GM19324 (cell line): ENCODE results near the gene DMBT1.
"Not testable (repeated sequence)": the region's sequence is repeated elsewhere in the genome, so short reads cannot be mapped to it uniquely, and the experiment has no call there.

ENCODE experiments used
- ATAC-seq: cut with Tn5 transposase; IDR thresholded peaks from one replicate; pipeline ENCODE4 v1.9.1; 2021; ENCODE audit warnings: mild to moderate bottlenecking, moderate library complexity; ENCODE audit not compliant: unreplicated experiment, low FRiP score

DMBT1 gene

DNA sequence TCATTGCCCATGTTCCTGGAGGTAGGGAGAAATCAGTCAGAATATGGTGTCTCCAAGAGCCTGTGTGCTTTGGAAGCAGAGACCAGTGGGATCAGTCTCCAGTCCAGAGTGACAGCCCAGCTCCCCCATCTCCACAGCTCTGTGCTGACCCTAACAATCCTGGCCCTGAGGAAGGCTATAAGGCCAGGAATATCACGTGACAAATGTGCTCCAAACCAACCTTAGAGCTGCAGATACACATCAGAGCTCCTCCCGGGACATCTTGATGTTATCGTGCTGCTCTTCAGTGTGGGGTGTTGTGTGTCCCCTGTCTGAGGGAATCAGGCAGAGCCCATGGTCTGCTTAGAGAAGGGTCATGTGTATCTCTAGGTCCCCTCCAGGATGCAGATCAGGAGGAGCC, 15.2 kb downstream of the DMBT1 start:
- no peak for ATAC-seq

GRCh38 chr10:122576291-122576690, 15.7 kb downstream of the DMBT1 start:
- ATAC-seq, result no peak

GRCh38 chr10:122577311-122577885, 16.8 kb downstream of the DMBT1 start:
- ATAC-seq, result no peak

DNA sequence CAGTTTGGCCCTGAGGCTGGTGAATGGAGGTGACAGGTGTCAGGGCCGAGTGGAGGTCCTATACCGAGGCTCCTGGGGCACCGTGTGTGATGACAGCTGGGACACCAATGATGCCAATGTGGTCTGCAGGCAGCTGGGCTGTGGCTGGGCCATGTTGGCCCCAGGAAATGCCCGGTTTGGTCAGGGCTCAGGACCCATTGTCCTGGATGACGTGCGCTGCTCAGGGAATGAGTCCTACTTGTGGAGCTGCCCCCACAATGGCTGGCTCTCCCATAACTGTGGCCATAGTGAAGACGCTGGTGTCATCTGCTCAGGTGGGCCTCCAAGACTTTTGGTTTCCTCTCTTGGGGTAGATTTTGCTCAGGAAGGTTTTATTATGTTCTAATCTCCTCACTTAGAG, 25.5 kb downstream of the DMBT1 start:
- ATAC-seq, result not testable (repeated sequence)

DNA sequence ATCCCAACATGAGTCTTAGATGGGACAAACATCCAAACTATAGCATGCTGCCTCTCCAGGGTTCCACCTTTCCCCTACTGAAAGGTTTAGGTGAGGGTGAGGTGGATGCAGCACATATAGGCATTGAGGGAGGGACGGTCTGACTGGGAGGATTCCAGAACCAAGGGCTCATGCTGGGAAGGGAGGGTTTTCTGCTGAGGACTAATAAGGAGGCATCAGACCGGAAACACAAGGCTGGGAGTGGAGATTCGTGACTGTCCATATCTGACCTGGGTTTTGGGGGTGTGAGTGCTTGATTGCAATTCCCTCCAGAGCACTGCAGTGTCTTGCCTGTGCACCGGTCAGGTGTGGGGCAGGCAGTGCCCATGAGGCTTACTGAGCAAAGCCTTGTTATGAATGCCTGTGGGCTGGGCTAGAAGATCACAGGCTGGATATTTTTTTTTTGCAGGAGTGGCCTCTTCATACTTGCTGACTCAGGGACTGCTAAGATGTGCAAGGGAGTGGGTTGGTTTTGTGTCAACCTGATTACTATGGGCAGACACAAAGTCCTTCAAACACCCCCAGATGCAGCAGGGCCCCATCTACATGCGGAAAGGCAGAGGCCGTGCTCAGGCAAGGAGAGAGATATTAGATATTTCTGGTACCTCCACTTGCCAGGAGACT, 26.7 kb downstream of the DMBT1 start:
- no peak for ATAC-seq

- ATAC-seq, result no peak
These were observed 27.8 kb downstream of the DMBT1 start for GRCh38 chr10:122588381-122588780.

DNA sequence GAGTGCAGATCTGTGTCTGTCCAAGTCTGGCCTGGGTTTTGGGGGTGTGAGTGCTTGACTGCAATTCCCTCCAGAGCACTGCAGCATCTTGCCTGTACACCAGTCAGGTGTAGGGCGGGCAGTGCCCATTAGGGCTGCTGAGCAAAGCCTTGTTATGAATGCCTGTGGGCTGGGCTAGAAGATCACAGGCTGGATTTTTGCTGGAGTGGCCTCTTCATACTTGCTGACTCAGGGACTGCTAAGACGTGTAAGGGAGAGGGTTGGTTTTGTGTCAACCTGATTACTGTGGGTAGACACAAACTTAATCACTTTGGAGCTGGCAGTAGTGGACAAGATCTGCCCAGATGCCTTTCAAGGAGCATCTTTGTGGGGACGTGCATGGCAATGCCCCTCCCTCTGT, 29.6 kb downstream of the DMBT1 start:
- ATAC-seq, result no peak

GRCh38 chr10:122591736-122592135, 31.2 kb downstream of the DMBT1 start:
- no peak for ATAC-seq

- no peak for ATAC-seq
These were observed 31.6 kb downstream of the DMBT1 start for GRCh38 chr10:122592161-122592560.

DNA sequence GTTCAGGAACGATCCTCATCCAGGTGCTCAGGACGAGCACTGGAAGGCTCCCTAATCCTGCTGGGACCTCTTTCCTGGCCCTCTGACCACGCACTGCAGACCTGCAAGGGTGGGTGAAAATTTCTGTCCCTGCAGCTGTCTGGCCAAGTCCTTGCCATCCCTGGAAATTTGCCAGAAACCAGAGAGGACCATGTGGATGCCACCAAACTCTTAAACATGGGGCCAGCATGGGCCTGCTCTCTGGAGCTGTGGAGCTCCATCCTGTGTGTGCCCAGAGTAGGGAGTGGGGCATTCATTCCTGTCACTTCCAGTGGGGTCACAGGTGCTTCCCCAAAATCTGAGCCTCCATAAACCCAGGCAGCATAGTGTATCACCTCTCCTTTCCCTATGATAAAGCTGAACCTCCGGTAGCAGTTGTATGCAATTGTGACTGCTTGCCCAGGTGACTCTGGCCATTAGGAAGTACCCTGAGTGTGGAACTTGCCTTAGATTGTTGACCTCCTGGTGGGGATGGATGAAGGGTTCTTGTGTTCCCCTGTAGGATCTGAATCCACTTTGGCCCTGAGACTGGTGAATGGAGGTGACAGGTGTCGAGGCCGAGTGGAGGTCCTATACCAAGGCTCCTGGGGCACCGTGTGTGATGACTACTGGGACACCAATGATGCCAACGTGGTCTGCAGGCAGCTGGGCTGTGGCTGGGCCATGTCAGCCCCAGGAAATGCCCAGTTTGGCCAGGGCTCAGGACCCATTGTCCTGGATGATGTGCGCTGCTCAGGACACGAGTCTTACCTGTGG, 57.1 kb downstream of the DMBT1 start:
- no peak for ATAC-seq

GRCh38 chr10:122618461-122619165, 58.1 kb downstream of the DMBT1 start:
- no peak for ATAC-seq

- ATAC-seq, result not testable (repeated sequence)
These were observed 60.4 kb downstream of the DMBT1 start for GRCh38 chr10:122620961-122621360.

DNA sequence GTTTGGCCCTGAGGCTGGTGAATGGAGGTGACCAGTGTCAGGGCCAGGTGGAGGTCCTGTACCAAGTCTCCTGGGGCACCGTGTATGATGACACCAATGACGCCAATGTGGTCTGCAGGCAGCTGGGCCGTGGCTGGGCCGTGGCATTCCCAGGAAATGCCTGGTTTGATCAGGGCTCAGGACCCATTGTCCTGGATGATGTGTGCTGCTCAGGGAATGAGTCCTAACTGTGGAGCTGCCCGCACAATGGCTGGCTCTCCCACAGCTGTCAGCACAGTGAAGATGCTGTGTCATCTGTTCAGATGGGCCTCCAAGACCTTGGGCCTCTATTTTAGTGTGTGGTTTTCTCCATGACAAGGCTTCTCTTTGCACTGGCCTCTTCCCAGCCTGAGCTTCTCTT, 64.0 kb downstream of the DMBT1 start:
- no peak for ATAC-seq

- no peak for ATAC-seq
These were observed 70.0 kb downstream of the DMBT1 start for GRCh38 chr10:122630526-122630925.

DNA sequence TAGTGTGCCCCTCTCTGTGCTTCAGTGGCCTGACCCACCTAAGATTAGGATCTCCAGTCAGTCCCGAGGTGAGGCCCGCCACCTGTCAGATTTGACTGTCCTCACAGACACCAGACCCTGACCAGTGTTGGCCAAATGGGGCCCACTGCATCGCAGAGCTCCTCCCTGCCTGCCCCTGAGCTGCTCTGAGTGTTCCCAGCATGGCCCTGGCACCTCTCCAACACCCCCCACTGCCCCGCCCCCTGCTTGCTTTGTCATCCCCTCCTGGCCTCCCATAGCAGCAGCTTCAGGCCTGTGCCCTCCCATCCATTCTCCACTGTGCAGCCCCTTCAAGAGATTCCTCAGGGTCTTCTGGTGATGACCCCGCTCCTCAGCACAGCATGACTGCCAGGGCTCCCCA, 71.5 kb downstream of the DMBT1 start:
- no peak for ATAC-seq

- ATAC-seq, result no peak
These were observed 72.0 kb downstream of the DMBT1 start for GRCh38 chr10:122632576-122632975.

GRCh38 chr10:122636953-122637352, 76.4 kb downstream of the DMBT1 start:
- no peak for ATAC-seq

- no peak for ATAC-seq
These were observed 76.8 kb downstream of the DMBT1 start for GRCh38 chr10:122637376-122637775.

GRCh38 chr10:122638106-122638505, 77.6 kb downstream of the DMBT1 start:
- no peak for ATAC-seq

GRCh38 chr10:122639801-122640200, 79.2 kb downstream of the DMBT1 start:
- no peak for ATAC-seq

DNA sequence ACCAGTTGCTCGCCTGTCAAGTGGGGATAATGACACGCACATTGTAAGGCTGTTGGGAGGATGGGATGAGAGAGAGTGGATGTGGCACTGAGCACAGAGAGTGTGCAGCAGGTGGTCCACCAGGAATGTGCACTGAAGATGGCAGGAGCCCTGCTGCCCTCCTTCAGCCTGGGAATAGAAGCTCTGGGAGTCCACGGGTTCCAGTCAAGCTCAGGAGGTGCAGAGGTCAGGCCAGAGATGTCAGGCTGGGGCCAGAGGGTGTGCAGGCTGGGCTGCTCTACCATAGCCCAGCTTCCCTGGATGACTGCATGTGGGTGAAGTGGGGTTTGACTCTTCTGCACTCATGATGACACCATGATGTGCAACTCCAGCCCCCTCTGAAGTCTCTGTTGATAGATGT, 80.4 kb downstream of the DMBT1 start:
- ATAC-seq, result no peak
